ENCODE data around the gene GGACT.
A peak's percentile ranks its signal among the peaks of the same experiment; 100 is the strongest.
"Not testable (repeated sequence)": the region's sequence is repeated elsewhere in the genome, so short reads cannot be mapped to it uniquely, and the experiment has no call there.

GGACT gene

DNA sequence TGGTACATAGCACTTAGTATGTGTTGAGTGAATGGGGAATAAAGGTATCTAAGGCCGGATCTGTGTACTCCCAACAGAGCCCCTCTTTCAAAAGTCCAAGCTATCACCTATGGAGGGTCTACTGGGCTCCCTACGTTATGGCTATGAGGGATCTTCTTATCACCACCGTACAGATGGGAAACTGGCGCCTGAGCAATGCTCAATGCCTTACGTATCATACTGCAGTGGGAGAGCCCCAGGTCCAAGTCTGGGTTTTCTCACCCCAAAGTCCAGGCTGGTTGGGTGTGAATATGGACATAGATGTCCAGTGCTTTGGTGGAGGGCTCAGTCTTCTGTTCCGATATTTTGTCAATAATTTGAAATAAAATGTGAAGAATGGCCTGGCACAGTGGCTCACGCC is 13.1 kb upstream of the GGACT start:
- no peak for DNase-seq (ENCODE audit: low read depth in 2 of 2)

DNA sequence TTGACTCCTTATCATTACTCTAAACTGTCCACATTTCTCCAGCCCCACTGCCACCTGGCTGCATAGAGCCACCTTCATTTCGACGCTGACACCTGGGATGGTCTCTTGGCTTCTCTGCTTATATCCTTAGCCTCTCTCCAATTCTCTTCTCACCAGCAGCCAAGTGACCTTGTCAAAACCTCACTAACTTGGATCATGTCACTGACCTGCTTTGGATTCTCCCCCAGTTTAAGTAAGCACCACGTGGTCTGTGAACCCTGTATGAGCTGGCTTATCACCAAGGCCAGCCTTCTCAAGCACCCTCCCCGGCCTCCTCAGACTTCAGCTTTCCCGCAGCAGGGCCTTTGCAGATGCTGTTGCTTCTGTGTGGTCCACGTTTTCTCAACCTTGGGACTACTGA is 12.3 kb upstream of the GGACT start:
- DNase-seq (ENCODE audit: low read depth in 2 of 2), result no peak

DNA sequence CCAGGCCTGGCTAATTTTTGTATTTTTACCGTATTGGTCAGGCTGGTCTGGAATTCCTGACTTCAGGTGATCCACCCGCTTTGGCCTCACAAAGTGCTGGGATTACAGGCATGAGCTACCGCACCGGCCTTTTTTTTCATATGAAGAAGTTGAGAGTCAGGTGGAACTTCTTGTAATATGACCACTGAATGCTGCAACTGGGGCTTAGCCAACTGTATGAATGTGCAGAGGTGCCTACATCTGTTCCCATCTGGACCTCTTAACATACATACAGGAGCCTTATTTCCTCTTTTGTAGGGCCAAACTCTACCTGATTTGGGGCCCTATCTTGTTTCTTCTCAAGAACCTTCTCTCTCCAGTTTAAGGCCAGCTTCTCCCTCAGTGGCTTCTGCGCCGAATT is 11.9 kb upstream of the GGACT start:
- DNase-seq (ENCODE audit: low read depth in 2 of 2), result no peak

DNA sequence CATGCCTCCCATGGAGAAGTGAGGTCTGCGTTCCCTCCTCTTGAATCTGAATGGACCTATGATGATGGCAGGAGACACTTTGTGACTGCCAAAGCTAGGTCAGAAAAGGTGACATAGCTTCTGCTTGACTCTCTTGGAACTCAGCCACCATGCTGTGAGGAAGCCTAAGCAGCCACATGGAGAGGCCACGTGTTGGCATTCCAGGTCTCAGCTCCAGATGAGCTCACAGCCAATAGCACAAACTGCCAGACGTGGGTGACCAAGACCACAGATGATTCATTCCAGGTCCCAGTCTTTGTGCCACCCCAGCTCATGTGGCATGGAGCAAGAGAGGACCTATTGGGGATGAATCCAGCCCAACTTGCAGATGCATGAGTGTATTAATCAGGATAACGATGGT is 8.7 kb upstream of the GGACT start:
- DNase-seq (ENCODE audit: low read depth in 2 of 2), result no peak

DNA sequence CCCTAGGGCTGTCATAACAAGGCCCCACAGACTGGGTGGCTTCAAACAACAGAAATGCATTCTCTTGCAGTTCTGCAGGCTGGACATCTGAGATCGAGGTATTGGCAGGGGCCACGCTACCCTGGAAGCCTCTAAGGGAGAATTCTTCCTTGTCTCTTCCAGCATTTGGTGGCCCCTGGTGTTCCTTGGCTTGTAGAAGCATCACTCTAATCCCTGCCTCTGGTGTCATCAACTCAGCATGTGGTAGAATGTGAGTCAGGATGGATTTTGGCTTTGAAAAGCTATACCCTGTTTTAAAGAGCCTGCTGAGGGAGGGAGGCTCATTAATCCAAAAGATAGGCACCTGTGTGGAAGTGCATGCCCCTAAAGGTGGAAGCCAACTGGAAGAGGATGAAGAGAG is 7.9 kb upstream of the GGACT start:
- DNase-seq (ENCODE audit: low read depth in 2 of 2), result no peak

DNA sequence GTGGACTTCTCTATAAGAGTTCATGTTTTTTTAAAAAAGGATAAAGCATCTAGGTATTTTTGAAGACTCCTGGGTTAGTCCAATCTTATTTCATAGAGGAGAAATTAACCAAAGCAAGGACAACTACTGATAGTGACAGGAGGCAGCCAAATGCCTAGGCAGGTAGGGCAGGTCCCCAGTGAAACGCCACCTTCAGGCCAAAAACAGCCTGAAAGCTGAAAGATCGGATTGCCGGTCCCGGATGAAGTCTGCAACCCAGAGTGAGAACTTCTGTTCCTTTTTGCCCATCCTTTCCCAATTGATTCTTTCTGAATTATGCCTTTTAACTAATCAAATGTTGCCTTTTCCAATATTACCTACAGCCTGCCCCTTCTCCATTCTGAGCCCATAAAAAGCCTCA is 6.1 kb upstream of the GGACT start:
- no peak for DNase-seq (ENCODE audit: low read depth in 2 of 2)

DNA sequence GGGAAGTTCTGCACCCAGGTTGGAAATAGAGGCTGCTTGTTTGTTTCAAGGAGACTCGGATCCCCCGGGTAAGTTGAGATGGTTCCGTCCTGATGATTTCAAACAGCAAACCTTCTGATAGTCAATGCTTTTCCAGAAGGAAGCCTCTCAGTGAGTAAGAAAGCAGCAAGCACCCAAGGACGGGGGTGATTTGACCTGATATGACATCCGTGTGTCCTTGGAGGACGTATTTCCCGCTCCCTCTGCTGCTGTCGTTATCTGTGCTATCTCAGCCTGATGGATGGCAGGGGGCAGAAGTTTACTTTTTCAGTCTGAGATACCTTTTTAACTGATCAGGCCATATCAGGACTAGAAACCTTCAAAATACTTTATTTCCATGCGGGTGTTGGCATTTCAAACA is 5.7 kb upstream of the GGACT start:
- no peak for DNase-seq (ENCODE audit: low read depth in 2 of 2)

DNA sequence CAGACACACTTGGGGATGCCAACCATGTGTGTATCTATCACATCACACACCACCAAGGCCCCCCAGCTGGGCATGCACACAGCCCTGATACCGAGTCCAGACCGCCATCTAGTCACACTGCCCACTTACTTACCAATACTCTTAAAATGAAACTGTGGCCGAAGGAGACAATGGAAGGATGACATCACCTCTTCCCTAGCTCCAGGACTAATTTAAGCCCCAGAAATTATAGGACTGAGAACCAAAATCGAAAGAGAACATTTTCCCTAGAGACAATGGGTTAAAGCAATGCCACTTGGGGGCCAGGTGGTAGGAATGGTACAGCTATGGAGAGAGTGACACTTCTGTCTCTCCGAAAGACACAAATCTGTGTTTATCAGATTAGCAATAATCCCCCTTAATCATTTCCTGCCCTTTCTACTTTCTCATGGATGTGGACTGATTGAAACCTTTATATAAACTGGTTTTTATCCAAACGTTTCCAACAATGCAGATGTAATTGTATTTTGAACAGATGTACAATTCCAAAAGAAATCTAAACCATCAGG is 663 bp upstream of the GGACT start:
- DNase-seq (ENCODE audit: low read depth in 2 of 2), result no peak

DNA sequence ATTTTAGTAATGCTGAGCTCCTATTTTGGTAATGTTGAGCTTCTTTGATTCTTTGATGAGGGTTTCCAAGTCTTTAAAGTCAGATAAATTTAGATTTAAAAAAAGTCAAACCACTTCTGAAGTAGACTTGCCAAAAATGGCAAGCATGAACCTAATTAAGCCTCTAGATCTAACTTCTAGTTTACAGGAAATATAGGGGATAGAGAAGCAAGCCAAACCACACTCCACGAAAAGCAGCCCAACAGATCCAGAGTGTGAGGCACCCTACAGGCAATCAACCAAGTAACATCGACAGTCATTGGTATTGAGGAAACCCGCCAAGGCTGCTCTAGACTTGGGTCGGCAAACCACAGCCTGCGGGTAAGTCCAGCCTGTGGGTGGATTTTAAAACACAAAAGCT is 3.7 kb downstream of the GGACT start:
- no peak for DNase-seq (ENCODE audit: low read depth in 2 of 2)

DNA sequence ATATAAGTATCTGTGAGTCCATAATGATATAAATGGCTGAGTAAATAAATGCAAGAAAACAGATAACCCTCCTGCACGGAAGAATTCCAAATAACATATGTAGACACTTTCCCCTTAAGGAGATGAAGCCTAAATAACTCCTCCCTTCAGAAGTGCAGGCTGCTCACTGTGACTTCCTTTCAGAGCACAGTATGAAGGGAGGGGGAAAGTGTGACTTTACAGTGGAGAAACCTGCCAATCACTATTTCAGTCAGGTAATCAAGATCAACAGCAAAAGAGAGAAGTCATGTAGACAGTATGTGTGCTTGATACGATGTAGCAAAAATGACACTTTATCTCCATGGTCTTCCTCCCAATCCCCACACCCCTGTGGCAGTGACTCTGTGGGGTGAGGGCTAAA is 7.1 kb downstream of the GGACT start:
- DNase-seq (ENCODE audit: low read depth in 2 of 2), result no peak

DNA sequence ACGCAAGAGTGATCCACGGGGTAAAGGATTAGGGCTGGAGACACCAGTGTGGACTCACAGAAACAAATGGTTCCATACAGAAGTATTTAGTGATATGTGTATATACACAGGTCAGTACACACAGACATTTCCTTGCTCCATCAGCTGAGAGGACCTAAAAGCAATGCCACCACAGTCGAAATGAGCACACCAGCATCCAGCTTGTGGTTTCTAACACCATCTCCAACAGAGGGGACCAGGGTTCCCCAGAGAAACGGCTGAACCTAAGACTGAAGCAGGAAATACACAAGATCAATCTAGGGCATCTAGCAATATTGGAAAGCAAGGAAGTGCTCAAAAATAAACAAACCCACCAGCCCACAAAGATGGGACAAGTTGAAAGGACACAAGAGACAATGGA is 7.6 kb downstream of the GGACT start:
- no peak for DNase-seq (ENCODE audit: low read depth in 2 of 2)

DNA sequence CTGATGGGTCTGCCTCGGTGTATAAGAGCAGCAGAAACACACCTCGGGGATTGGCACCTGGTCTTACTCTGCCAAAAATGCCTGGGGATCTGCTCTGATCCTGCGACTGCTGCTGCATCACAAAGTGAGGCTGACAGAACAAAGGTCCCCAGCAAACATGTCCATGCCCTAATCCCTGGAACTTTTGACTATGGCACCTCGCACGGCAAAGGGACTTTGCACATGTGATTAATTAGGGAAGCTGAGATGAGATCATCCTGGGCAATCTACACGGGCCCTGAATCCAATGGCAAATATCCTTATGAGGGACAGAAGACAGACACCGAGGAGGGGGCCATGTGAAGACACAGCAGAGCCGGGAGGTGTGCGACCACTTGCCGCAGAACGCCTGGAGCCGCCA is 8.5 kb downstream of the GGACT start:
- DNase-seq (ENCODE audit: low read depth in 2 of 2), result no peak

DNA sequence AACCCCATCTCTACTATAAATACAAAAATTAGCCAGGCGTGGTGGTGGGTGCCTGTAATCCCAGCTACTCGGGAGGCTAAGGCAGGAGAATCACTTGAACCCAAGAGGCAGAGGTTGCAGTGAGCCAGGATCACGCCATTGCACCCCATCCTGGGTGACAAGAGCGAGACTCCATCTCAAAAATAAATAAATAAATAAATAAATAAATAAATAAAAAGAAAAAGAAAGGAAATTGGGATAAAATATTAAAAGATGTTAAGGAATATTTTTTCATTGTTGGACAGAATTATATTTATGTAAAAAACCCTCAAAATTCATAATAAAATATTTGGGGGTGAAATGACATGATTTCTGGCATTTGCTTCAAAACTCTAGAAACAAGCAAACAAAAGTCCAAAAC is 11.3 kb downstream of the GGACT start:
- DNase-seq (ENCODE audit: low read depth in 2 of 2), result not testable (repeated sequence)

DNA sequence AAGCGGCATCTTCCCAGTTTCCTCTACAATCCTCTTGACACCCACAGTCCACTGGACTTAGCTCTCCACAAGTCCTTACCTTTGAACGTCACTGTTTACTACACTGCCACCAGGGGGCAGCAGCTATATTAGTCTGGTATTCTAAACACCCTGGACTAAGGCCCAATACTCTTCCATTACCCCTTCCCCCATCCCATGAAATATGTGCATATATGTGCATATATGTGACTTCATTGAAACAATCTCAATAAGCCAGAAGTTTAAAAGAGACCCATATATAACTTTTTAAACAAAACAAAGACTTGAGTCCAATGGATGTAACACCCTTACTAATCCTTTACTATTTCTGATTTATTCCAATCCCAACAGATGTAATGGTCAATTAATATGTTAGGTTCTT is 15.5 kb downstream of the GGACT start:
- peak; percentile 27 to 42 for DNase-seq (ENCODE audit: low read depth in 2 of 2)

DNA sequence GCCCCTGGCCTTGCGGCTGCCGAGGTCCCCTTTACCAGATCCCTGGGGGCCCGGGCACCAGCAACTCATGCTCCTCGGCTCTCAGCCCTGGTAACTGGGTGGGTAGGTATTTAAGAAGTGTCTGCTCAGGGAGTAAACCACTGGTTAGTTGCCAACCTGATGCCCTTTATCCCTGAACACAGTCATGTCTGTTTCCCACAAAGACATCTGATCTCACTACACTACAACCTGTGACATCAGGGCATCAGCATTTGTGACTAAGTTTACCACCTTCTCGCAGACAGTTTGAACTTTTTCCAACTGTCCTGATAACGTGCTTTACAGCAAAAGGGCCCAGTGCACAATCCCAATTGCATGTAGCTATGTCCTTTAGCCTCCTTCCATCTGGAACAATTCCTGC is 22.0 kb downstream of the GGACT start:
- DNase-seq (ENCODE audit: low read depth in 2 of 2), result no peak

DNA sequence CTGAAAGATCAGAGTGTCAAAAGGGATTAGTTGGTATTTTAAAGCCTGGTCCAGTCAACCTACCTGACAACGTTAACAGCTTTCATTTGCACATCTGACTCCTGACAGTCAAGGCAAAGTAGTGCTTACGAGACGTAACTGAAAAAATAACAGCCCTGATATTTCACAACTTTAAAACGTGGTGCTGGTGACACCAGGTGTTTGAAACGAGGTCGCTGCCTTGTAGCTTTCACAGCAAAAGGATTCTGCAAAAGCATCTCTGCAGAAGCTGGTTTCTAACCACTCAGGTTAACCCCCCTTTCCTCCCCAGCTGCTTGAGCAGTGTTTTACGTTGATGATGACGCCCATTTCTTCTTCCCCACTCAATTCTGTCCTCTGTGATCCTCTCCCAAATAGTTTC is 23.3 kb downstream of the GGACT start:
- no peak for DNase-seq (ENCODE audit: low read depth in 2 of 2)

DNA sequence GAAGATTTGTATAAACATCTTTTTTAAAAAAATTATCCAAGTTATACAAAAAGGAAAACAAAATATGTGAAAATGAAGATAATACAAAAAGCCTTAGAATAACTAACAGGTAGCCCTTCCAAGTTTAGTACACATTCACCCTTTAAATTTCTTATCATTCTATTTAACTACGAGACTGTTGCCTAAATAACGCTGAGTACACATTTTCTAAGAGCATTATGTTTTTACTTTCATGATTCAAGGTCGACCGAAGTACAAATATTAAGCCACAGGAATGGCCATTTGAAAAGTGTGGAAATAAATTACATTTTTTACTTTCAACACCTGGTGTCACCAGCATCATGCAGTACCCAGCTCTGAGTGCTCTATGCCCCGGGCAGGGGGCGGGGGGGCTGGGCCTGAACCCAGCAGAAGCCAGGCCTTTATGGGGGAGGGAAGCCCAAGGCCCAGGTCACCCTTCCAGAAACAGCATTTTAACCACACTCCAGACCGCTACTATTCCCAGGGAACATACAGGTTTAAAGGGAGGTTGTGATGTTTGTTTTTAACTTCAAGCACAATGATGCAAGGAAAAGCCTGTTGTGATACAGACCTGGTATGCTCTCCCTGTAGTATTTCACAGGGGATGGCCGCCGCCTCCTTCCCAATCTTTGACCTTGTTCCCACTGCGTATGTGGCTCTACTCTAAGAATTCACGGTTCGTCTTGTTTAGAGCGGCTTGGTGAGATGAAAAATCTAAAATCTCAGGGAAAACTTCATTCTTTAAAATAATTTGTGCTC is 24.0 kb downstream of the GGACT start:
- DNase-seq (ENCODE audit: low read depth in 2 of 2), result no peak

DNA sequence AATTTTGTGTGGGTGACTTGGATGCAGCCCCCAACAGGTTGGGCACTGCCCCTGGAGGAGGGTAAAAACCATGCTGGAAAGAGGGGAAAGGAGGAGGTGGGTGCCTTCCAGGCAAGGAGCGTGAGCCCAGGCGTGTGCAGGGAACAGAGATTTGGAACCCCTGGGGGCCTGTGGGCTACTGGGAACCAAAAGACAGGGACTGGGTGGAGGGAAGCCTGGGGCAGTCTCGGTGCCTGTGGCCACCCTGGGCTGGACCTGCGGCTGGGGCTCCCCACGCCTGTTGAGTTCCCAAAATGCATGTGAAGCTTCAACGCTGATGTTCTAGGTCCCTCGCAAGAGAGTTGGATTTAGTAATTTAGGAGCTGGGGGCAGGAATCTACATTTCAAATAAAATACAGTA is 24.8 kb downstream of the GGACT start:
- no peak for DNase-seq (ENCODE audit: low read depth in 2 of 2)

DNA sequence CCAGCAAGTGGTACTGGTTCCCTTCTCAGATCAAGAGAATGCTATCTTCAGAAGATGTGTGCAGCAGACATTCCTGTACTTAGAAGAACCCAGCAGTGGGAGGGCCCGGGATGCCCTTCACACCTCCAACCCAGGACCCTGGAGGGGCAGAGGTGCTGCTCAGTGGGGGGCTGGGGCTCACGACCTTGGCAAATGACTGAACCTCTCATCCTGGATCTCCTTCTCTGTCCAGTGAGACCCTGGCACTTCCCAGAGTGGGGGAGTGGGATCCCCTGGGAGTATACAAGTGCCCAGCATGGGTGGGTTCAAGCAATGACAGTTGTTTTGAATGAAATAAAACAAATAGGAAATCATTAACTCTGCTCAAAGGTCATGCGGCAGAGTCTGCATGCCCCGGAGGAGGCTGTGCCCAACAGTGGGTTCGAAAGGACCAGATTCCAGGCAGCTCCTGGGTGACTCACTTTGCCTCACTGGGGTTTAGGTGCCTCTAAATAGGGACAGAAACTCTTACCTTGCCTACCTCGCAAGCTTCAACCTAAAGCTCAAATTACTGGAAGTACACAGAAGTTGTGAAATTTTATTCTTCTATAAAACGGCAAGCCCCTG is 26.9 kb downstream of the GGACT start:
- no peak for DNase-seq (ENCODE audit: low read depth in 2 of 2)

DNA sequence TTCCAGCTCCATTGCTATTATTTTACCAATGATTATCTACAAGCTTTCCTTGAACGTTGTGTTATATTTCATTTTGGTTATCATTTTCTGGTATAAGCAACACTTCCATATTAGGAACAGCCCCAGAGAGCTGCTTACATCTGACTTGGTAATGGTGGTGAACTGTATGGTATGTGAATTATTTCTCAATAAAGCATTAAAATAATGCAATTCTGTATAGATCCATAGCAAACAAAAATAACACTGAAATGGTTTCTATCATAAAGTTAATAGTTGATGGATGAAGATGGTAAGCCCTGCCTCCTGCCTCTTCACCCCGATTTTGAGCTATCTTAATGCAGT is 27.5 kb downstream of the GGACT start:
- DNase-seq (ENCODE audit: low read depth in 2 of 2), result no peak

DNA sequence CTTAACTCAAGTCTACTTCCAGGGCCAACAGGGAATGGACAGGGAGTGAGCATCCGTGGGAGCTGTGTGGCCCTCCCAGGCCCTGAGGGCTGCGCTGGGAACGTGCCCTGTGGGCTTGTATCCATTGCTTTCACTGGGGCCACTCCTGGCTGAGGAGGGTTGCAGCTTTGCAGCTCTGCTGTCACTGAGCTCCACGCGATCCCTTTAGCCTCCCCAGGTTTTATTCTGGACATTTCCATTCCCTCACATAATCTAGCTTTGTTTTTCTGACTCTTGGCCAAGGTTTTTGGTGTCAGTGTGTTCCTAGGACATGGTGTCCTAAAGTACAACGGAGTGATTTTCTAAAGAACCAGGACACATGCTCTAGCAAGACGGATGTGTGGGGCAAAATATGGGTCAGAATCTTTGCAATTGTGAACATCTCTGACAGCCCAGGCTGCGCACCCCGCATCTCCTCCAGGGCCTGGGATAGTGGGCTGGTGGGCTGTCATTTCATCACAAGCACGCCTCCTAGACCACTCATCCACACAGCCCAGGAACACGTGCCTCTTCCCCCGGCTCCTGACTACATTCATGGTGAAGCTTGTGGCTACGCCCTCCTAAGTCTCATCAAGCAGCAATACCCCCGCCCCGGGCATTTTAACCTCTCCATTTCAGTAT is 28.0 kb downstream of the GGACT start:
- no peak for DNase-seq (ENCODE audit: low read depth in 2 of 2)

DNA sequence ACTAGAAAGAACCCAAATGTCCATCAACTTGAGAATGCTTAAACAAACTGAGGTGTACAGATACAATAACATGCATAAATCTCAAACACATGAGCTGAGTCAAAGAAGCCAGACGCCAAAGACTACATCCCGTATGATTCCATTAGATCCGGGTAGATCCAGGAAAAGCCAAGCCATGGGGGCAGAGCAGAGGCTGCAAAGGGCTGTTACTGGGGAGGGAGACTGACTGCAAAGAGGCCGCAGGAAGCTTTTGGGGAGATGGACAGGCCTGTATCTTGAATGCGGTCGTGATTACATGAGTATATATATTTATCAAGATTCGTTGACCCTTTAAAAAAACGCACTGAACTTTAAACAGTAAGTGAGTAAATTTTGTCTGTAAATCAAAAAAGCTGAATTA is 28.7 kb downstream of the GGACT start:
- no peak for DNase-seq (ENCODE audit: low read depth in 2 of 2)

DNA sequence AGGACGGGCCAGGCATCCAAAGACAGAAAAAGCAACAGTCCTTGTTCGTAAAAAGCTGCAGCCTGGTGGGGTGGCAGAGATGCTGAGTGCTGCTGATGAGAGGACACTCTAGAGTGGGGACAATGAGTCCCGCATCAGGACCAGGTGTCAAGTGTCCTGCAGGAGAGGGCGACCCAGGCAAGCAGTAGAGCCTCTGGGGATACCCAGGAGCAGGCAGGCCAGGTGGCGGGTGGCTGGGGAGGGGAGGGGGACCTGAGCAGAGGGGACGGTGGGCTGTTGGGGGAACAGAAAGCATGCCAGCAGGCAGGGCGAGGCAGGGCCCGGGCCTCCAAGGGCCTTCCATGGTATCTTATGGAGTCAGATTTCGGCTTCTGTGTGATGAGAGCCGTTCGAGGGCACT is 35.8 kb downstream of the GGACT start:
- no peak for DNase-seq (ENCODE audit: low read depth in 2 of 2)

All from fibroblast of skin of left biceps (primary cell).